SK-N-SH (cell line): ENCODE data around the gene AGAP1. TPM values are rescaled to one million over a fixed set of nuclear protein-coding genes. Genes with fewer than 3 reads are reported as not detected.

ENCODE experiments used
- CTCF ChIA-PET: fragments of 300-600, 350-600 bp; formaldehyde crosslinking; extraction: SDS; loops from one replicate; lab custom pipeline; 2021; lab: Yijun Ruan, JAX
- POLR2A ChIA-PET: fragments of 350-600 bp; sonication (Branson Sonifier 250); formaldehyde crosslinking; extraction: SDS; loops from one replicate; lab custom pipeline; 2020; ENCODE audit warnings: antibody characterized with exemption, inconsistent platforms; lab: Yijun Ruan, JAX
- DNase-seq: peaks from one replicate; pipeline ENCODE4 v3.0.0; 2012
- H2AFZ ChIP-seq: fragments of 200-600 bp; sonication (generic); 2 replicates; pipeline ENCODE4 v1.8.1; 2016; ENCODE audit warnings: antibody characterized with exemption, mild to moderate bottlenecking, low read depth
- H3F3A ChIP-seq: fragments of 200-600 bp; sonication (generic); replicated peaks from 2 replicates; pipeline ENCODE3; 2016; ENCODE audit warnings: antibody characterized with exemption, mild to moderate bottlenecking; ENCODE audit not compliant: insufficient read depth
- H3K27ac ChIP-seq, 2 experiments: fragments of 200-500 bp in 1 of 2; fragments of 200-600 bp in 1 of 2; sonication (Bioruptor generic) in 1 of 2; sonication (generic), shearing (Covaris generic) in 1 of 2; 2 replicates each; pipeline versions ENCODE4 v1.5.1 to v1.6.1; 2014 to 2016; ENCODE audit warnings: low read depth in 2 of 2, inconsistent platforms in 1 of 2, low read length in 1 of 2, mild to moderate bottlenecking in 1 of 2, mixed read lengths in 1 of 2
- H3K27me3 ChIP-seq: fragments of 200-600 bp; sonication (generic), shearing (Covaris generic); 2 replicates; pipeline ENCODE4 v1.6.1; 2016; ENCODE audit warnings: mixed run types; ENCODE audit not compliant: insufficient read depth
- H3K36me3 ChIP-seq, 2 experiments: fragments of 200-500 bp in 1 of 2; fragments of 200-600 bp in 1 of 2; sonication (Bioruptor generic) in 1 of 2; sonication (generic) in 1 of 2; replicated peaks in 1 of 2; 2 replicates each; pipeline versions ENCODE3 to v1.5.1; 2014 to 2016; ENCODE audit warnings: low read length in 1 of 2, mild to moderate bottlenecking in 1 of 2; ENCODE audit not compliant: insufficient read depth in 2 of 2, control insufficient read depth in 1 of 2
- H3K4me1 ChIP-seq, 2 experiments: fragments of 200-500 bp in 1 of 2; fragments of 200-600 bp in 1 of 2; sonication (Bioruptor generic) in 1 of 2; sonication (generic), shearing (Covaris generic) in 1 of 2; 2 replicates each; pipeline versions ENCODE4 v1.5.1 to v1.6.1; 2014 to 2016; ENCODE audit warnings: low read depth in 1 of 2, low read length in 1 of 2, mixed run types in 1 of 2; ENCODE audit not compliant: insufficient read depth in 2 of 2, control insufficient read depth in 1 of 2
- H3K4me2 ChIP-seq: fragments of 200-600 bp; sonication (generic), shearing (Covaris generic); 2 replicates; pipeline ENCODE4 v1.6.1; 2017; ENCODE audit warnings: mixed run types
- H3K4me3 ChIP-seq, 2 experiments: fragments of 200-500 bp in 1 of 2; fragments of 200-600 bp in 1 of 2; sonication (Bioruptor generic) in 1 of 2; sonication (generic), shearing (Covaris generic) in 1 of 2; 2 replicates each; pipeline versions ENCODE4 v1.5.1 to v1.8.1; 2014 to 2016; ENCODE audit warnings: low read depth in 2 of 2, inconsistent platforms in 1 of 2, low read length in 1 of 2, mild to moderate bottlenecking in 1 of 2, mixed read lengths in 1 of 2, moderate library complexity in 1 of 2
- H3K79me2 ChIP-seq: fragments of 200-600 bp; sonication (generic); 2 replicates; pipeline ENCODE4 v1.8.1; 2017; ENCODE audit warnings: mild to moderate bottlenecking; ENCODE audit not compliant: insufficient read depth
- H3K9ac ChIP-seq: fragments of 200-600 bp; sonication (generic); 2 replicates; pipeline ENCODE4 v1.6.1; 2017; ENCODE audit warnings: mixed run types
- H3K9me2 ChIP-seq: fragments of 200-600 bp; sonication (generic); 2 replicates; pipeline ENCODE4 v1.6.1; 2017; ENCODE audit warnings: mixed run types
- H3K9me3 ChIP-seq: fragments of 200-600 bp; sonication (generic); 2 replicates; pipeline ENCODE4 v1.6.1; 2017; ENCODE audit warnings: mixed run types, mild to moderate bottlenecking, moderate library complexity
- H4K20me1 ChIP-seq: fragments of 200-600 bp; sonication (generic); 2 replicates; pipeline ENCODE4 v1.6.1; 2017; ENCODE audit warnings: mild to moderate bottlenecking, mixed run types; ENCODE audit not compliant: insufficient read depth
- CHD2 ChIP-seq: fragments of 150-350 bp; IDR thresholded peaks from 2 replicates; pipeline ENCODE4 v1.6.1; 2018; ENCODE audit warnings: low read length; ENCODE audit not compliant: partially characterized antibody
- EP300 ChIP-seq, 2 experiments: IDR thresholded peaks; 2 replicates each; pipeline versions ENCODE4 v1.4.0 to v1.6.1; 2012; ENCODE audit warnings: borderline replicate concordance in 1 of 2, low read depth in 1 of 2, low read length in 1 of 2
- FOSL2 ChIP-seq: IDR thresholded peaks from 2 replicates; pipeline ENCODE4 v1.4.0; 2012; ENCODE audit warnings: low read depth, mild to moderate bottlenecking, moderate library complexity, borderline replicate concordance
- FOXJ3 ChIP-seq: sonication (generic); formaldehyde crosslinking; IDR thresholded peaks from 2 replicates; pipeline ENCODE4 v1.5.1; 2020; ENCODE audit warnings: mild to moderate bottlenecking, missing genetic modification reagents
- GABPA ChIP-seq: IDR thresholded peaks from 2 replicates; pipeline ENCODE4 v1.4.0; 2012; ENCODE audit warnings: low read depth, mild to moderate bottlenecking
- MEF2A ChIP-seq: IDR thresholded peaks from 2 replicates; pipeline ENCODE4 v1.4.0; 2012; ENCODE audit warnings: low read depth, borderline replicate concordance
- MXI1 ChIP-seq: IDR thresholded peaks from 2 replicates; pipeline ENCODE4 v1.6.1; 2012; ENCODE audit warnings: mild to moderate bottlenecking, low read depth, low read length, improper control_type of control experiment
- RAD21 ChIP-seq: IDR thresholded peaks from 2 replicates; pipeline ENCODE4 v1.6.1; 2012; ENCODE audit warnings: mild to moderate bottlenecking, low read length
- SMC3 ChIP-seq: IDR thresholded peaks from 2 replicates; pipeline ENCODE4 v1.6.1; 2012; ENCODE audit warnings: low read depth, low read length, improper control_type of control experiment
- TAF1 ChIP-seq: IDR thresholded peaks from 2 replicates; pipeline ENCODE4 v1.6.1; 2012; ENCODE audit warnings: low read depth, mild to moderate bottlenecking, low read length, moderate library complexity, borderline replicate concordance
- TCF12 ChIP-seq: IDR thresholded peaks from 2 replicates; pipeline ENCODE4 v1.4.0; 2012
- TEAD4 ChIP-seq: IDR thresholded peaks from 2 replicates; pipeline ENCODE4 v1.4.0; 2012; ENCODE audit warnings: mild to moderate bottlenecking, borderline replicate concordance; ENCODE audit not compliant: insufficient read depth
- ZBTB33 ChIP-seq: IDR thresholded peaks from 2 replicates; pipeline ENCODE4 v1.4.0; 2012; ENCODE audit warnings: low read depth, borderline replicate concordance
- WGBS: methylation state at CpG from one replicate; pipeline ENCODE4 v1.1.6; 2017; ENCODE audit warnings: low lambda C conversion rate; 5-methylcytosine and 5-hydroxymethylcytosine counted together
- polyA plus RNA-seq, 3 experiments: library from polyadenylated mRNA; depleted of rRNA; stranded (reverse); fragments of >200 nt; gene quantifications; 2 replicates each; pipeline ENCODE4 v1.2.3, GENCODE V29; 2012
- TF ChIP-seq, protein P1 (sequence below): fragments of 150-350 bp; IDR thresholded peaks from 2 replicates; pipeline ENCODE4 v1.6.1; 2017; ENCODE audit warnings: antibody characterized with exemption, low read length, low read depth, borderline replicate concordance
- TF ChIP-seq, protein P2 (sequence below): IDR thresholded peaks from 2 replicates; pipeline ENCODE4; 2012
- TF ChIP-seq, protein P3 (sequence below): fragments of 150-350 bp; IDR thresholded peaks from 2 replicates; pipeline ENCODE4 v1.6.1; 2016; ENCODE audit warnings: mild to moderate bottlenecking, low read depth, low read length

AGAP1 gene
- polyA plus RNA-seq, 1 of the 3 experiments (the other 2 are of a cell fraction): 8.8 TPM

DNA sequence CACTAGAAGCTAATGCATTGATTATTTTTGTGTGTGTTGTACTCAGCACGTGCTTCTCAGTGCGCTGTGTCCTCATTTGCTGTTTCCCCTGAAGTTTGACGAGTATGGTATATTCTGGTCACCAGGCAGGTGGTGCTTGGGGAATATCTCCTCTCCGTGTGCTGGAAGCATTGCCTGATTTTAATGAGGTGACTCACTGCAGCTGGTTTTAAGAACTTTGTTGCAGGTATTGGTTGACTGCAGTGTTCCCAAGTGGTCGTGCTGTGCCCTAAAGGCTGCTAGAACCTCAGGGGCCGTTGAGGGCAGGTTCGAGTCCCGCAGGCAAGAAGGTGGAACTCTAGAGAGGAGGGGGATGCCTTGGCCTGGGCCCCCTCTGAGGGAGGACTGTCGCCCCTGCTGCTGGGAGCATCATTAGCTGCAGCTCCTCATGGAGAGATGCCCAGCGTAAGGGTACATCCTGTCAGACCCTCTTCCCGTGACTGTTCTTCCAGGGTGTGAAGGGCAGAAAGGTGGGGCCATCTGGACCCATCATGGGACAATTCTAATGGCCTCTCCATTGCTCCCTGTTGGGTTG, 82.6 kb downstream of the AGAP1 start:
- H3K36me3 ChIP-seq: no peaks in the 10 kb centered on the region
- ChIA-PET POLR2A (no interaction called here), CTCF (interaction anchor here (0.8 to 1.5 kb wide), 4 partner anchors 13 to 94 kb away, joined by 3 read pairs; no protein-coding TSS in a partner anchor)
- no peaks in the 10 kb centered on the region for H3K27me3 ChIP-seq
- no peaks in the 10 kb centered on the region for H3K9me3 ChIP-seq
- no peaks in the 10 kb centered on the region for H3K9me2 ChIP-seq
- DNase-seq: no peak
- H3K4me1 ChIP-seq: peaks cover 0 to 21% of the 10 kb centered on the region in 2 experiments; a peak in 2 of 4 replicates
- no peak overlapping the region for H3K4me3 ChIP-seq
- H3F3A ChIP-seq: no peaks in the 10 kb centered on the region
- no peak overlapping the region for H3K9ac ChIP-seq
- peaks cover 33% of the 10 kb centered on the region; the same call in 1 of the 2 replicates for H3K79me2 ChIP-seq
- no peak overlapping the region for H3K4me2 ChIP-seq
- WGBS: 89% methylated on average over 5 of the region's 11 CpGs
- no peak for TF ChIP-seq CHD2
- no peak for TF ChIP-seq MXI1
- no peak for TF ChIP-seq EP300 (IDR thresholded peaks at IDR 0.05; ENCODE audit: borderline replicate concordance in 1 of 2, low read depth in 1 of 2, low read length in 1 of 2)
- TF ChIP-seq RAD21: no peak
- TF ChIP-seq, protein P1, sequence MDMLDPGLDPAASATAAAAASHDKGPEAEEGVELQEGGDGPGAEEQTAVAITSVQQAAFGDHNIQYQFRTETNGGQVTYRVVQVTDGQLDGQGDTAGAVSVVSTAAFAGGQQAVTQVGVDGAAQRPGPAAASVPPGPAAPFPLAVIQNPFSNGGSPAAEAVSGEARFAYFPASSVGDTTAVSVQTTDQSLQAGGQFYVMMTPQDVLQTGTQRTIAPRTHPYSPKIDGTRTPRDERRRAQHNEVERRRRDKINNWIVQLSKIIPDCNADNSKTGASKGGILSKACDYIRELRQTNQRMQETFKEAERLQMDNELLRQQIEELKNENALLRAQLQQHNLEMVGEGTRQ: no peak
- no peak for TF ChIP-seq TAF1
- no peak for TF ChIP-seq GABPA
- TF ChIP-seq, protein P2, sequence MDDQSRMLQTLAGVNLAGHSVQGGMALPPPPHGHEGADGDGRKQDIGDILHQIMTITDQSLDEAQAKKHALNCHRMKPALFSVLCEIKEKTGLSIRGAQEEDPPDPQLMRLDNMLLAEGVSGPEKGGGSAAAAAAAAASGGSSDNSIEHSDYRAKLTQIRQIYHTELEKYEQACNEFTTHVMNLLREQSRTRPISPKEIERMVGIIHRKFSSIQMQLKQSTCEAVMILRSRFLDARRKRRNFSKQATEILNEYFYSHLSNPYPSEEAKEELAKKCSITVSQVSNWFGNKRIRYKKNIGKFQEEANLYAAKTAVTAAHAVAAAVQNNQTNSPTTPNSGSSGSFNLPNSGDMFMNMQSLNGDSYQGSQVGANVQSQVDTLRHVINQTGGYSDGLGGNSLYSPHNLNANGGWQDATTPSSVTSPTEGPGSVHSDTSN: no peak
- no peak for TF ChIP-seq MEF2A
- TF ChIP-seq FOXJ3 (CRISPR knock-in tag): no peak
- H3K27ac ChIP-seq: no peak overlapping the region
- H4K20me1 ChIP-seq: peaks cover 34% of the 10 kb centered on the region; the same call in 1 of the 2 replicates
- H2AFZ ChIP-seq: no peak overlapping the region

GRCh38 chr2:235577404-235578330, 83.8 kb downstream of the AGAP1 start:
- Histone ChIP-seq H4K20me1 (peaks cover 29% of the 10 kb centered on the region; the same call in 1 of the 2 replicates), H3K4me2 (no peak overlapping the region), H3F3A (no peaks in the 10 kb centered on the region), H3K27ac (no peak overlapping the region), H3K9me3 (no peaks in the 10 kb centered on the region), H3K27me3 (no peaks in the 10 kb centered on the region), H3K79me2 (peaks cover 42% of the 10 kb centered on the region; the same call in 1 of the 2 replicates), H3K9me2 (no peaks in the 10 kb centered on the region), H3K4me3 (no peak overlapping the region), H3K36me3 (no peaks in the 10 kb centered on the region), H2AFZ (no peak overlapping the region), H3K9ac (no peak overlapping the region), H3K4me1 (peaks cover 0 to 21% of the 10 kb centered on the region in 2 experiments; a peak in 2 of 4 replicates)
- 91% methylated on average over 21 of the region's 28 CpGs for WGBS
- ChIA-PET CTCF (interaction anchor here (4.0 kb wide), 1 partner anchor 17 kb away, joined by 41 read pairs; no protein-coding TSS in a partner anchor), POLR2A (no interaction called here)
- DNase-seq: no peak
- TF ChIP-seq SMC3: no peak
- no peak for TF ChIP-seq TEAD4
- no peak for TF ChIP-seq CHD2
- TF ChIP-seq FOSL2: no peak
- TF ChIP-seq MEF2A: no peak
- TF ChIP-seq ZBTB33: no peak
- TF ChIP-seq RAD21: no peak
- no peak for TF ChIP-seq TCF12
- TF ChIP-seq, protein P2: no peak
- TF ChIP-seq, protein P3, sequence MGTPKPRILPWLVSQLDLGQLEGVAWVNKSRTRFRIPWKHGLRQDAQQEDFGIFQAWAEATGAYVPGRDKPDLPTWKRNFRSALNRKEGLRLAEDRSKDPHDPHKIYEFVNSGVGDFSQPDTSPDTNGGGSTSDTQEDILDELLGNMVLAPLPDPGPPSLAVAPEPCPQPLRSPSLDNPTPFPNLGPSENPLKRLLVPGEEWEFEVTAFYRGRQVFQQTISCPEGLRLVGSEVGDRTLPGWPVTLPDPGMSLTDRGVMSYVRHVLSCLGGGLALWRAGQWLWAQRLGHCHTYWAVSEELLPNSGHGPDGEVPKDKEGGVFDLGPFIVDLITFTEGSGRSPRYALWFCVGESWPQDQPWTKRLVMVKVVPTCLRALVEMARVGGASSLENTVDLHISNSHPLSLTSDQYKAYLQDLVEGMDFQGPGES: no peak
- TF ChIP-seq, protein P1: no peak
